ENCODE data around the gene CRABP1. TPM values are rescaled to one million over a fixed set of nuclear protein-coding genes. Genes with fewer than 3 reads are reported as not detected.

The CRABP1 gene
- total RNA-seq, 4 donors from 2014 or later, result not detected

DNA sequence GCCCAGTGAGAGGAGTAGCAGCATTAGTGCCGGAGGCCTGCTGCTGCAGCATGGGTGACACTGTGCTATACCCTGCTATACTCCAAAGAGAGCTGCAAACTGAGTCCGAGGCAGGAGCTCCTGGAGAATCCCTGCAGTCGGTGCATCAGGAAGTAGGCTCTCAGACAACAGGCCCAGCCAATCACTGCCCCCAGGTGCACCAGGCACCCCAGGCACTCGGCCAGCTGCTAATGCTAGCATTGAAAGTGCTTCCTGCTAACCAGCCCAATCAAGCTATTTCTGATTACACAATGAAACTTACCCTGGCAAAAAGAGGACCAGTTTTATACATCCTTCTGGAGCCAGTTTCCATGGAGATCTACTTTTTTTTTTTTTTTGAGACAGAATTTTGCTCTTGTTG is 52.3 kb downstream of the CRABP1 start:
- TF ChIP-seq, protein P1, sequence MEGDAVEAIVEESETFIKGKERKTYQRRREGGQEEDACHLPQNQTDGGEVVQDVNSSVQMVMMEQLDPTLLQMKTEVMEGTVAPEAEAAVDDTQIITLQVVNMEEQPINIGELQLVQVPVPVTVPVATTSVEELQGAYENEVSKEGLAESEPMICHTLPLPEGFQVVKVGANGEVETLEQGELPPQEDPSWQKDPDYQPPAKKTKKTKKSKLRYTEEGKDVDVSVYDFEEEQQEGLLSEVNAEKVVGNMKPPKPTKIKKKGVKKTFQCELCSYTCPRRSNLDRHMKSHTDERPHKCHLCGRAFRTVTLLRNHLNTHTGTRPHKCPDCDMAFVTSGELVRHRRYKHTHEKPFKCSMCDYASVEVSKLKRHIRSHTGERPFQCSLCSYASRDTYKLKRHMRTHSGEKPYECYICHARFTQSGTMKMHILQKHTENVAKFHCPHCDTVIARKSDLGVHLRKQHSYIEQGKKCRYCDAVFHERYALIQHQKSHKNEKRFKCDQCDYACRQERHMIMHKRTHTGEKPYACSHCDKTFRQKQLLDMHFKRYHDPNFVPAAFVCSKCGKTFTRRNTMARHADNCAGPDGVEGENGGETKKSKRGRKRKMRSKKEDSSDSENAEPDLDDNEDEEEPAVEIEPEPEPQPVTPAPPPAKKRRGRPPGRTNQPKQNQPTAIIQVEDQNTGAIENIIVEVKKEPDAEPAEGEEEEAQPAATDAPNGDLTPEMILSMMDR (IDR thresholded peaks at IDR 0.05; ENCODE audit: low read depth), result no peak

DNA sequence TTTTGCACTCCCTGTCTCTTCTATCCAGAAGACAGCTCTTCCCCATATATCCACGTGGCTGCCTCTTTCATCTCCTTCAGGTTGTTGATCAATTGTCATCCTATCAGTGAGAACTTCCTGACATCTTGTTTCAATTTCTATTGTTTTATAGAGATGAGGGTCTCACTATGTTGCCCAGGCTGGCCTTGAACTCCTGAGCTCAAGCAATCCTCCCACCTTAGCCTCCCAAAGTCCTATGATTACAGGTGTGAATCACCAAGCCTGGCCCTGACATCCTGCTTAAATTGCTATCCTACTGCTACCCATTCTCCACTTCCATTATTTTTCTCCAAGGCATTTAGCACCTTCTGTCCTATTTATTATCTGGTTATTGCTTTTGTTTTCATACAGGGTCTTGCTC is 53.0 kb downstream of the CRABP1 start:
- TF ChIP-seq, protein P1 (IDR thresholded peaks at IDR 0.05; ENCODE audit: low read depth), result no peak

DNA sequence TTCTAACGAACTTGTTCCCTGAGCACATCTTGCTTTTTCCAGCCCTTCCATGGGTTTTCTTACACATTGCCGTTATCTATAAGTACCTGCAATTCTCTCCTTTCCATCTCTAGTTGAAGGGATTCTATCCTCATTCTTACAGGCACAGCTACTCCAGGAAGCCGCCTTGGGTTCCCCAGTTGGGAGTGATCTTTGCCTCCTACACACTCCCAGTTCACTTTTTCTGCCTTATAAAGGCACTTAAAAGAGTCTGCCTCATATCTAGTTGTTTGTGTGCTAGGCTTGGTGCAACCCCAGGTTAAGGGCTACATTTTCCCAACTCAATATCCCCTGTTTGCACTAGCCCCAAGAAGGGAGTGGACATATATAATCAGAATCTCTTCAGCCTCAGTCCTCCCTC is 53.9 kb downstream of the CRABP1 start:
- TF ChIP-seq, protein P1 (IDR thresholded peaks at IDR 0.05; ENCODE audit: low read depth), result no peak

DNA sequence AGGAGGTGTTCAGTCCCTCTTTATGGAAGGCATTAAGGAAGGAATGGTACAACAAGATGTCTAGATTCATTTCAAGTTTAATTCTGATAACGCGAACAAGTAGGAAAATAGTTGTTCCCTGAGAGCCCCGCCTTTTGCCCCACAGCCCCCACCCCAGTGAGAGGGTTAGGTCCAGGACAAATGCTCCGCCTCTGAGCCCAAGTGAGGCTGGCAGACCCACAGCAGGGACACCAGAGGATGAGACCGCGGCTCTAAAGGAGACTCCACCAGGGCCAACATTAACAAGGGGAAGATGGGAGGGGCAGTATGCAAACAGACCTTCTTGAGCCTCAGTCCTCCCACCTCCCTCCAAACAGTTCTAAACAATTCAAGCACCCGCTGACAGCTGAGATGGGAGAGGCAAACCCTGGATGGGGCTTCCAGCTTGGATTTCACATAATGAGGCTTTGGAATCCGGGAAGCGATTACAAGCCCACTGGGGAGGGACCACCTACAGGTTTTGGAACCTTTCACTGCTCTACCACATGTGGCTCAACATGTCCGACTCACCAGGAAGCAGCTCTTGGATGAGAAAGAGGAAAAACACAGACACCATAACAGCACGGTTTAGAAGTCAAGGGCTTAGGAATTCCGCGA is 54.9 kb downstream of the CRABP1 start:
- TF ChIP-seq, protein P1 (IDR thresholded peaks at IDR 0.05; ENCODE audit: low read depth), result no peak

DNA sequence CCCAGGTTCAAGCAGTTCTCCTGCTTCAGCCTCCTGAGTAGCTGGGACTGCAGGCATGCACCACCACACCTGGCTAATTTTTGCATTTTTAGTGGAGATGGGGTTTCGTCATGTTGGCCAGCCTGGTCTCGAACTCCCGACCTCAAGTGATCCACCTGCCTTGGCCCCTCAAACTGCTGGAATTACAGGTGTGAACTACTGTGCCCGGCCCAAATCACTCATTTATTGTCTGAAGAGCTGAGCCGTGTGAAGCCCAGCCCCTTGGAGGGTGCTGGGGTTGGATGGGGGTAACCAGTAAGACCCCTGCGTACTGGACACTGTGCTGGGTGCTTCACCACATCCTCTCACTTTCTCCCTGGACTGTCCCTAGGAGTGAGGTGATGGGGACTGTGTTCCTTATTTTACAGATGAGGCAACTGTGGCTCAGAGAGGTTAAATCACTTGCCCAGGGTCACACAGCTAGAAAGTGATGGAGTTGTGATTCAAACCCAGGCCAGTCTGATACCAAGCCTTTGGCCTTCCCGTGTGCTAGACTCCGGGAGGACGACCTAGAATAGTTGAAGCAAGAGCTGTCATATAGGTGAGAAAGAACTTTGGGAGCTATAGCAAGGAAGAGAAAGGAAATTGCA is 56.1 kb downstream of the CRABP1 start:
- TF ChIP-seq, protein P1 (IDR thresholded peaks at IDR 0.05; ENCODE audit: low read depth), result no peak

DNA sequence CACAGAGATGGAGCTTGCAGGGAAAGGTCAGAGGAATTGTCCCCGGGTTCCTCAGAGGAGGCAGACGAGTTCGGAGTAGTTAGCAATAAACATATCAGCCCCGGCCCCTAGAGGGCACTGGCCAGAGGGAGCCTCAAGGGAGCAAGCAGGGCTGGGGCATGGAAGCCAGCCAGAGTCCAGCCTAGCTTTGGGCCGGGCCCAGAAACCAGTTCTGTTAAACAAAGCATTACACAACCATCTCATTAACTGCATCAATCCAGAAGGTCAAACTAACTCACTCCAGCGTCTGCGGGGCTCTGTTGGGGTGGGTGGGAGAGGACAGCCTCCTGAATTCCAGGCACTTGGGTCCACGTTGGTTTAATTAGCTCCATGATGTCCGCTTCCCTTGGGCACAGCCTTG is 56.8 kb downstream of the CRABP1 start:
- TF ChIP-seq, protein P1 (IDR thresholded peaks at IDR 0.05; ENCODE audit: low read depth), result no peak

DNA sequence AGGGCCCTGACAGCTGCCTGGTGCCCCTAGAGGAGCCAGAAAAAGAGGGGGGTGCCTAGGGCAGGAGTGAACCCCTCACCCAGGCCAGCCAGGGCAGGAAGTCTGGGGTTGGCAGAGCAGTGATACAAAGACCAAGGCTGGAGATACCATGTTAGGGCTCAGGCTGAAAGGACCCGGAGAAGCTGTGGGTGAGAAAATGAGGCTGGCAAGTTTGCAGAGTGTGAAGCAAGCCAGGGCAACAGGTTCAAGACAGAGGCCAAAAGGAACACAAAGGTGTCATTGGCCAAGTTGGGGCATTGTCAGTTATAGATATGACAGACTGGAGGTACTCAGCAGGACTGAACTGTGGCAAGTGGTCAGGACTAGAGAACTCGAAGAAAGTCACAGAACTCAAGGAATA is 57.2 kb downstream of the CRABP1 start:
- TF ChIP-seq, protein P1 (IDR thresholded peaks at IDR 0.05; ENCODE audit: low read depth), result no peak

Small RNA genes lying within 50 kb of the gene (small RNA-seq; reads per million reads assigned to genes)
- gene AC090607.5, result not detected

Other genes with a start within 250 kb of the CRABP1 start
- gene SH2D7, start 247.8 kb upstream of the CRABP1 start, total RNA-seq, result not detected
- 1 to 10 TPM; 3.2 to 6.4 (median 5.9) TPM for gene CIB2, start 208.9 kb upstream of the CRABP1 start, total RNA-seq
- gene IDH3A, start 191.0 kb upstream of the CRABP1 start, total RNA-seq, result 10 to 100 TPM; 51.5 to 96.8 (median 61.1) TPM
- not detected for gene ACSBG1, start 105.8 kb upstream of the CRABP1 start, total RNA-seq
- gene DNAJA4, start 75.8 kb upstream of the CRABP1 start, total RNA-seq, result 10 to 100 TPM; 14.3 to 22.8 (median 17.7) TPM
- gene SKIC8, start 40.7 kb upstream of the CRABP1 start, total RNA-seq, result 10 to 100 TPM; 50.0 to 70.8 (median 64.3) TPM
- 10 to 100 TPM; 33.9 to 55.9 (median 44.1) TPM for gene IREB2, start 97.9 kb downstream of the CRABP1 start, total RNA-seq
- gene HYKK, start 167.2 kb downstream of the CRABP1 start, total RNA-seq, result 10 to 100 TPM in 1 of 4 donors, 1 to 10 TPM in 3; 2.8 to 10.6 (median 6.9) TPM
- gene PSMA4, start 200.1 kb downstream of the CRABP1 start, total RNA-seq, result 100 to 1,000 TPM; 126 to 231 (median 127) TPM
- 1 to 10 TPM in 1 of 4 donors, under 1 TPM in 3; 0.38 to 2.9 (median 0.56) TPM for gene CHRNA5, start 225.2 kb downstream of the CRABP1 start, total RNA-seq

Data from subcutaneous adipose tissue (tissue), 4 donors.